Fibroblast of lung (primary cell): ENCODE data around the gene CRYL1.

ENCODE experiments used
- EZH2 ChIP-seq: IDR thresholded peaks from 2 replicates; pipeline ENCODE4 v1.5.1; 2012; ENCODE audit warnings: low read length, control low read depth, mild to moderate bottlenecking; ENCODE audit errors: missing control alignments
- TF ChIP-seq, protein P1 (sequence below), 2 donors: IDR thresholded peaks in 1 of 2; conservative IDR thresholded peaks in 1 of 2; 1 replicate in 1 of 2; 2 replicates in 1 of 2; pipeline ENCODE4 v1.5.1; 2011 to 2012; ENCODE audit warnings: low read length in 2 of 2, control low read depth in 1 of 2, inconsistent platforms in 1 of 2, low read depth in 1 of 2, mild to moderate bottlenecking in 1 of 2

DNA sequence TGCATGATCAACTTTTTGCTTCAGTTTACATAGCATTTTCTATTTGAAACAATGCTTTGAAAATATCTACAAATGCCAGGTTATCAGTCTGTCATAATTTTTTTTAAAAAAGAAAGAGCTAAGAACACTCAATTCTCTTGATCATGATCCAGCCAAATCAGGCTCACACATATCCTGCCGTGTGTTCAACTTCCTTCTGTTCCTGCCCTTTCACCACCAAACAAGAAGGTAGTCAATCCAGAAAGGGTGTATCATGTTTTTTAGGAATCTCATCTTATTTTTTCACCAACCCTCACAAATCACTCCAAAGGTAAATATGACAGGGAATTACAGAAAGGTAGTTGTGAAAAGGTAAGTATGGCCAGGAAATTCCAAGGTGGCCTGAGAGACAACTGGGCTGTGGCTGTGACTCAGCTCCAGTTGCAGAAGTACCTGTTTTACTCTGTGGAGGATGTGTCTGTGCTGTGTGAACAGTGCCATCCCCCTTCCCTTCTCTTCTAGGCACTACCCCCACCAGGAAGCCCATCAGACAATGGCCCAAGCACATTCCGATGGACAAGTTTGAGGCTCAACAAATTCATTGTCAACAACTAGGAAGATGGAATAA lies 154.7 kb downstream of the CRYL1 start:
- TF ChIP-seq, protein P1, sequence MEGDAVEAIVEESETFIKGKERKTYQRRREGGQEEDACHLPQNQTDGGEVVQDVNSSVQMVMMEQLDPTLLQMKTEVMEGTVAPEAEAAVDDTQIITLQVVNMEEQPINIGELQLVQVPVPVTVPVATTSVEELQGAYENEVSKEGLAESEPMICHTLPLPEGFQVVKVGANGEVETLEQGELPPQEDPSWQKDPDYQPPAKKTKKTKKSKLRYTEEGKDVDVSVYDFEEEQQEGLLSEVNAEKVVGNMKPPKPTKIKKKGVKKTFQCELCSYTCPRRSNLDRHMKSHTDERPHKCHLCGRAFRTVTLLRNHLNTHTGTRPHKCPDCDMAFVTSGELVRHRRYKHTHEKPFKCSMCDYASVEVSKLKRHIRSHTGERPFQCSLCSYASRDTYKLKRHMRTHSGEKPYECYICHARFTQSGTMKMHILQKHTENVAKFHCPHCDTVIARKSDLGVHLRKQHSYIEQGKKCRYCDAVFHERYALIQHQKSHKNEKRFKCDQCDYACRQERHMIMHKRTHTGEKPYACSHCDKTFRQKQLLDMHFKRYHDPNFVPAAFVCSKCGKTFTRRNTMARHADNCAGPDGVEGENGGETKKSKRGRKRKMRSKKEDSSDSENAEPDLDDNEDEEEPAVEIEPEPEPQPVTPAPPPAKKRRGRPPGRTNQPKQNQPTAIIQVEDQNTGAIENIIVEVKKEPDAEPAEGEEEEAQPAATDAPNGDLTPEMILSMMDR (conservative IDR thresholded peaks at IDR 0.05 in 1 of 2, IDR thresholded peaks at IDR 0.05 in 1 of 2; ENCODE audit: low read depth in 1 of 2, low read length in 2 of 2), result no peak
- no peak for TF ChIP-seq EZH2
